ENCODE data around the gene ANKRD34A.

Gene ANKRD34A

DNA sequence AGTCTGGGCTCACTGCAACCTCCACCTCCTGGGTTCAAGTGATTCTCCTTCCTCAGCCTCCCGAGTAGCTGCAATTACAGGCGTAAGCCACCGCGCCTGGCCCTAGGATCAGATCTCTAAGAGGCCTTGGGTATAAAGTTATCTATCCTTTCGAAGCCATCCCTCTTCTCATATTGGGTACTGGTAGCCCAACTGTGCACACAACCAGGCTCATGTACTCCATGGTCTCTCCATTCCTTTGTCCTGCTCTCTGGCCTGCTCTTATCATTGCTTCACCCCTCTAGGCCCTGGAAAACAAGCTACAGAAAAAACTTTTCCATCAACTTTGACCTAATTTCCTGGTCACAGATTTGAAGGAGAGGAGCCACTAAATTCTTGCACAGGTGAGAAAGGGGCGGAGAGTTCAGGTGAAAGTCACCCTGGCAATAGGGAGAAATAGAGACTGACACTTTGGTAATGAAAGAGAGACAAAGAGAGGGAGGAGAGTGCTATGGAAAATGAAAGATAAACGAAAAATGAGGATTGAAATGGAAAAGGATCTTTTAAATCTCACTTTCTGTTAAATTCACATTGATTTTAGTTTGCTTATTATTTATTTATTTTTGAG lies 26.0 kb upstream of the ANKRD34A start:
- peak; percentile 47 for DNase-seq

DNA sequence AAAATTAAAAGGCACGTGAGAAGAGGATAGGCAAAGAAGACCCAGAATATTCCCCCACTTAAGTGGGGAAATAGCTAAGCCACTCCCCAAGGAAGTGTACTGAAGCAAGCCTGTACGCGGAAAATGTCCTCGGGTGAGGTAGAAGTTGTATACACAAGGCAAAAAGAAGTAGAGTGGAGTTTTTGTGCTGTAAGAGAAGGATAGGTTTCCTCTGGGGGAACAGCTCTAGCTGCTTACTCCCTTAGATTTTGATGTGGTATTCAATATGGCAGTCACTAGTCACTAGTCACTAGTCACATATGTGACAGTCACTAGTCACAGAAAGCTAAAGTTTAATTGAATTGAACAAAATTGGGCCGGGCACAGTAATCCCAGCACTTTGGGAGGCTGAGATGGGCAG lies 24.4 kb upstream of the ANKRD34A start:
- peak; percentile 42 for DNase-seq

DNA sequence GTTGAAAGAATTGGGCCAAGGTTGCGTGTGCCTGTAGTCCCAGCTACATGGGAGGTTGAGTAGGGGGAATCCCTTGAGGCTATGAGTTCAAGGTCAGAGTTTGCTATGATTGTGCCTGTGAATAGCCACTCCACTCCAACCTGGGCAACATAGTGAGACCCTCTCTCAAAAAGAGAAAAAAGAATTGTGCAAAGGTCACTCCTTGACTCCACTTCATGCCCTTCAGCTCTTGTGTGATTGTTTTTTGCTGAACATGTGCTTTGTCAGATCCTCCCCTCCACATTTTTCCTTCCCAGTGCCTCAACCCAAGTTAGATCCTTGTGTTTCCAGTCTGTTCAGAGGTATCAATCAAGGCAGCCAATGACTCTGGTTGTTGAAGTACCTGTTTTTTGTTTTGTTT lies 23.6 kb upstream of the ANKRD34A start:
- DNase-seq, result no peak

DNA sequence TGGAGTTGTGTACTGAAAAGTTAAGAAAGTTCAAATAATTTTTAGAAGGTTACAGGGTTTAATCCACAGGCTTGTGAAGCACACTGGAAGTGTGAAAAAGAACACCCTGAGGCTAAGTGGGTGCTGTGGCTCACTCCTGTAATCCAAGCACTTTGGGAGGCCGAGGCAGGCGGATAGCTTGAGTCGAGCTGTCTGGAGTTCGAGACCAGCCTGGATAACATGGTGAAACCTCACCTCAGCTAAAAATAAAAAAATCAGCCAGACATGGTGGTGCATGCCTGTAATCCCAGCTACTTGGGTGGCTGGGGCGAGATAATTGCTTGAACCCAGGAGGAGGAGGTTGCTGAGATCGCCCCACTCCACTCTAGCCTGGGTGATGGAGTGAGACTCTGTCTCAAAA lies 22.2 kb upstream of the ANKRD34A start:
- DNase-seq, result no peak

DNA sequence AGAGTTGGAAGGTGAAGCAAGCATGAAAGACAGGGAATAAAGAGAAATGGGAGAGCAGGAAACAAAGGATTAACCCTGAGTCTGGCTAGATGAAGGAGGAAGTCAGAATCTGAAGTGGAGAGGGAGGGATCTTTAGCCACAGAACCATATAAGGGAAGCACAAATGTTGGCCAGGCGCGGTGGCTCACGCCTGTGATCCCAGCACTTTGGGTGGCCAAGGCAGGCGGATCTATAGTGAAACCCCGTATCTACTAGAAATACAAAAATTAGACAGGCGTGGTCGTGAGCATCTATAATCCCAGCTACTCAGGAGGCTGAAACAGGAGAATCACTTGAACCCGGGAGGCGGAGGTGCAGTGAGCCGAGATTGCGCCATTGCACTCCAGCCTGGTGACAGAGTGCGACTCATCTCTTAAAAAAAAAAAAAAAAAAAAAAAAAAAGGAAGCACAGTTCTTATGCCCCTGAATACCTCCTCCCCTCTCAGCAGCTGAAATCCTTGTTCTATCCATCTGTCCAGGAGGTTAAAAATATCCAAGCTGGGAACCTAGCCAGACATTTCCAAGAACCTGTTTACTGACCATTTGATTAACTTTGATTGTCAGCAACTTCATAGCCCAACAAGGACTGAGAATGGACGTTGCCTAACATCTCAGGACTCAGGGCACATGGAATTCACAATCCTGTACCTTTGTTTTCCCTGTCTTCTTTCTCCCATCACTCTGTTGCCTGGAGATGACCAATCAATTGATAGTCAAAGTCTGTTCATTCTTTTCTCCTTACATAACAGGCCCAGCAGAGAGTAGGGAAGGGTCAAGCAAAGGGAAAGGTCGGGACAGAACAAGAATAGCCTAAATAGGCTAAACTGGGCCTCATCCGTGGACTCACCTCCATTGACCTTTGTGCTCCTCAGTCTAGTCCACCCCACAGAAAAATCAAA lies 21.4 kb upstream of the ANKRD34A start:
- no peak for DNase-seq

DNA sequence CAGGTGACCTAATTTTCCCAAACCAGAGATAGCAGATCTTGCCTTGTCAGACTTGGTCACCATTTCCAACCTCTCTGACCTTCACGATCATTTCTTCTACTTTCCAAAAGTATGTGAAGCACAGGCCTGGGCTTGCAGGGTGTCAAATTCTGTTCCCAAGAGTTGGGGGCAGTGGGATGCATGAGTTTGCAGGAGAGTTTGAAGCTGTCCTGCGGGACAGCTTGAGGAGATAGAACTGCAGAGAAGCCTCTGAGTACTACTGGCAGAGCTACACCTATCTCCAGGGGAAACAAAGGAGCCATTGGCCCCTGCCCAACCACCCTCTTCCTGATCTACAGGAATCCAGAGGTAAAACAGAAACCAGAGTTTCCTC lies 20.7 kb upstream of the ANKRD34A start:
- DNase-seq, result no peak

DNA sequence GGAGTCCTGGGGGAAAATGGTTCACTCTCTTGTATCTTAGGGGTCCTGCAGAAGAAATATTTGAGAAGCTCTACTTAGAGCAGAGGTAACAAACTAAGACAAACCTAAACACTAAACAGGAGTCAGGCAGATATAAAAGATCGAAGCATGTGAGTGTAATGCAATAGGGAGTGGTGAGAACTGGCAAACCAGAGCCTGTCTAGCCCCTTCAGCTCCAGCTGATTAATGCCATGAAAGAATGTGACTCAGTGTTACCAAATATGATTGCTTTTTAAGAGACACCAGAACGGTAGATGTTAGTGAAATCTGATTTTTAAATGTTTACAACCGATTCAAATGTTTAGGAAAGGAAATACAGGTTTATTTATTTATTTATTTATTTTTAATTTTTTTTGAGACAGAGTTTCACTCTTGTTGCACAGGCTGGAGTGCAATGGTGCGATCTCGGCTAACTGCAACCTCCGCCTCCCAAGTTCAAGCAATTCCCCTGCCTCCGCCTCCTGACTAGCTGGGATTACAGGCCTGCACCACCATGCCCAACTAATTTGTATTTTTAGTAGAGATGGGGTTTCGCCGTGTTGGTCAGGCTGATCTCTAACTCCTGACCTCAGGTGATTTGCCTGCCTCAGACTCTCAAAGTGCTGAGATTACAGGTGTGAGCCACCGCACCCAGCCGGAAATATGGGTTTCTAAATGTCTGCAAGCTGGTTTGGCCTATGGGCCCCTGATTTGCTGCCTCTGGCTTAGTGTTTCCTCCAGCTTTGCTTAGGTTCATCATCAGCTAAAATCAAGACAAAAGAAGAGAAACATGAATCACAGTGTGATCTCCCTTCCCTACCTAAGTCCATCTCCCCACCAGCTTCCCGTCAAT lies 19.8 kb upstream of the ANKRD34A start:
- peak; percentile 60 for DNase-seq

DNA sequence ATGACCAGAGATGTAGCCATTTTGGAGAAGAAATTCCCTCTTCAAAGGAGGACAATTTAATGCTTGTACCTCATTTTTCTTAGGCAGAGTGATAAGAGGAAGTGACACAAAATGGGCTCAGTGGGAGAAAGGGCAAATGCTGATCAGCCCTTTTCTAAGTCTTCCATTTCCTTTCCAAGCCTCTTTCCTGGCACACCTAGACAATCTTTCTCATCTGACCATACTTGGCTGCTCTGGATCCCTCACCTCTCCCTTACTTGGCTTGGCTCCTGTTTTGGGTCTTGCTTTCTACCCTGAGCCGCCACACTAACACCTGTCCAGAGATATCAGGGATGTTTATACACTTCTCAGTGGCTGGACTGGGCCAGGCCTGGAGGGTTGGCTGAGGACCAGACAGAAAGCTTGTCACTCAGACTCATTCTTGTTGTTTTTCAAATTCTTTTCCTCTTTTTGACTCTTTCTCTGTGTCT lies 18.9 kb upstream of the ANKRD34A start:
- DNase-seq, result no peak

DNA sequence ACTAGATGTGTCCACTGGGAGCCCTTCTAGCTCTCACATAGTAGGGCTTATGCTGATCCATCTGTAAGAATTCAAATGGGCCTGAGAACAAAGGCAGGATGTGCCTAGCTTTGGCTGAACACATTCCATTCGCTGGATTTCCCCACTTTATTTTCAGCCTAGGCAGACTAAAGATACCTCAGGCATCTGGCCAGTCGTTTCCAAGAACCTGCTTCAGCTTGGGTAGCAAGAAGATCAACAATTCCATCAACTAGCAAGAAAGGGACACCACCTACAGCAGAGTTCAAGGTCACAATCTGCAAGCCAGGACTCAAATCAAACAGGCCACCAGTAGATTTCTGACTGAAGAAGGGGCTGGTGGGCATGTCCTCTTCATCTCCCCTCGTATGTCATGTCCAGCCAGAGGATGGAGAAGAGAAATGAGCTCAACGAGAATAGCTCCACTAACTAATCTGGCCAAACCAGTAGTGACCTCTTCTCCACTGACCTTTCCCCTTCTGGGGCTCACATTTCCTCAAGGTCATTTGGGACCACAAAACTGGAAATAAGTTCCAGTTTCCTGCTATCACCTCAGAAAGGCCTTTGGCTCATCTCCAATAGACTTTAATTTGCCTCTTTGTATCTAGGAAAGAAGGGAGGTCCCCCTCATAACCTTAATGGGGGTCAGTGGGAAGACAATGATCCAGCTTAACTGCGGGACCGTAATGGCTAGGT lies 17.8 kb upstream of the ANKRD34A start:
- DNase-seq, result no peak

DNA sequence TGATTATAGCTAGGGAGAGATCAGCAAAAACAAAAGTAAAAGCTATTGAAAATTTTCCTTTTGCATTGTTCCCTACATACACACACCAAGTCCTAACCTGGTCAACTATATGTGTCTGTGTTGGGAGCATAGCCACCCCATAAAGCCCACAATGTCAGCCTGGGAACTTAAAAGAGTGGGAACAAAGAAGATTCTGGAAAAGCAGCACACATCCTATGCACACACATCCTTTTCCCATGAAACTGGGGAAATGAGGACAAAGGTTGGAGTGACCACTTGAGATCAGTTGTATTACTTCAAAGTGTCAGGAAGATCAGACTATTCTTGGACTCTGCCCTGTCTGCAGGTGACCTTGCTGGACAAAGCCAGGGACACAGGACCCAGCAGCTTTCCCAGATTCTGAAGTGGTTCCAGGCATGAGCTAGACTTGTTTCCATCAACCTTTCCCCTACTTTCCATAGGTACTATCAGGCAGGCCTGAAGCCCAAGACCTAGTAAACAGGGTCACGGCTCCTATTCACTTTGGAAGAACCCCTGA lies 16.2 kb upstream of the ANKRD34A start:
- DNase-seq, result no peak

DNA sequence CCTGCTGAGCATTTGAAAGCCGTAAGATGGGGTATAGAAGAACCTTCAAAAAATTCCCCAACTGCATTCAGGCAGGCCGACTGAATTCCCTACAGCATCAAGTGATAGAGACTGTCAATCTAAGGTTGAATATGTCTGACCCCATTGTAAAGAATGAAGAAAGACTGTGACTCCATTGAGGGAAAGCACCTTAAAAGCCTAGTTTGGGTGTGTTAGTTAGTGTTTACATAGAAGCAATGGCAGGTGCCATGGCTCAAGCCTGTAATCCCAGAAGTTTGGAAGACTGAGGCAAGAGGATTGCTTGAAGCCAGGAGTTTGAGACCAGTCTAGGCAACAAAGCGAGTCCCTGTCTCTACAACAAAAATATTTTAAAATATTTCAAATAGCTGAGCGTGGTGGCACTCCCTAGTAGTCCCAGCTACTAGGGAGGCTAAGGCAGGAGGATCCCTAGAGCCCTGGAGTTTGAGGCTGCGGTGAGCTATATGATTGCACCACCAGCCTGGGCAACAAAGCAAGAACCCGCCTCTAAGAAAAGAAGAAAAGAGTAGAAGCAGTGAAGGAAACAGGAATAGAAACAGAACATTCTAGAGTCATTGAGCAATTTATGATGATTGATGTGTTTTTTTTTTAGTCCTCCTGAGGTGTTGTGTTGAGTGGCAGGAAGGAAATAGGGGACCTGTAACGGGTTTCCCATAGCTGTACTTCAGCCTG lies 15.5 kb upstream of the ANKRD34A start:
- peak; percentile 67 for DNase-seq

DNA sequence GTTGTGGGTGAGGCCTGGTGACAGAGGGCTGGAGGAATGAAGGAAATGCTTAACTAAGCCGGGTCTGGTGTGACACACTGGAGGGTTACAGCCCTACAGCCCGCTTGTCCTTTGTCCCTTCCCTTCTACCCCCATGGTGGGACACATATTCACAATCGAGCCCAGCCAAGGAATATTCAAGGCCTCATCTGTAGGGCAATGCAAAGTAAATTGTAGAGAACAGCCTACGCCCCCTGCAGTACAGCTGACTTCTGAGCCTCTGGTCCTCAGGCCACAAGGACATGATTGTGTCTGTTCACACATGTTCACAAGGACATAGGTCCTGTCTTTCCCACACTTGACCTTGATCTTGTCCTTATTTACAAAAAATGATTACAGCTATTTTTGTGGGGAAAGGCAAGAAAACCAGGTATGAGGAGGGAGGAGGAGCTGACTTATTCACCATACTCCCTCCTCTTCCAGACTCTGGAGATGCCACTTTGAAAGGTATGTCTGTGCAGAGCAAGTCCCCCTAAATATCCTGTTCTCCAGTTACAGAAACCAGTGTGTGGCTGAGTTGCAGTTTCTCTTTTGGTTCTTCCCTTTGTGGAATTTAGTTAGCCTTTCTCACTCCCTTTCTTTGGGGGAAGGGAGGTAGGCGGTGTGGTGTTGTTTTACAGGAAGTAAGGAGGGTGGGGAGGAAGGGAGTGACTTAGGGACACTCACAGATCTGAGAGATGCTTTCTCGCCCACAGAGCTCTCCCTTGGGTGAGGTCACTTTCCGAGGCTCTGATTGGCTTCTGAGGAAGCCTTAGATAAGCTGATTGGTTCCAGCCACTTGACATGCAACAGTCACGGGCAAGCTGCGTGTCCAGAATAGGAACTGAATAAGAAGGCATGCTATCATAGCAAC lies 14.7 kb upstream of the ANKRD34A start:
- DNase-seq, result peak; percentile 93

DNA sequence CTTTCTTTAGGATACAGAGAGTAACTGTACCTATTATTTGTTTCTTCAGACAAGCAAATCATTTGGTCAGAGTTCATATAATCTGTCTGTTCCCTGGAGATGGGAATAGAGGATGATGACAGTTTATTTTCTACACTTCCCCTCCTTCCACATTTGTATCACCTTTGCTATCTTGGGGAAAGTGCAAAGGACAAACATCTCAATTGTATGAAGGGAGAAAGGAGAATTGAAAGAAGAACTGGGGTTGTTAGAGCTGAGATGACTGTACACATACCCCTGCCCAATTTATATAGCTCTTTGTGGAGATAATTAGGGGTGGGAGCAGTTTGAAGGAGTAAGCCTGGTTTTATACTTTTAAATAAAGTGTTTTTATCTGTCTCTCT lies 14.1 kb upstream of the ANKRD34A start:
- DNase-seq, result no peak

DNA sequence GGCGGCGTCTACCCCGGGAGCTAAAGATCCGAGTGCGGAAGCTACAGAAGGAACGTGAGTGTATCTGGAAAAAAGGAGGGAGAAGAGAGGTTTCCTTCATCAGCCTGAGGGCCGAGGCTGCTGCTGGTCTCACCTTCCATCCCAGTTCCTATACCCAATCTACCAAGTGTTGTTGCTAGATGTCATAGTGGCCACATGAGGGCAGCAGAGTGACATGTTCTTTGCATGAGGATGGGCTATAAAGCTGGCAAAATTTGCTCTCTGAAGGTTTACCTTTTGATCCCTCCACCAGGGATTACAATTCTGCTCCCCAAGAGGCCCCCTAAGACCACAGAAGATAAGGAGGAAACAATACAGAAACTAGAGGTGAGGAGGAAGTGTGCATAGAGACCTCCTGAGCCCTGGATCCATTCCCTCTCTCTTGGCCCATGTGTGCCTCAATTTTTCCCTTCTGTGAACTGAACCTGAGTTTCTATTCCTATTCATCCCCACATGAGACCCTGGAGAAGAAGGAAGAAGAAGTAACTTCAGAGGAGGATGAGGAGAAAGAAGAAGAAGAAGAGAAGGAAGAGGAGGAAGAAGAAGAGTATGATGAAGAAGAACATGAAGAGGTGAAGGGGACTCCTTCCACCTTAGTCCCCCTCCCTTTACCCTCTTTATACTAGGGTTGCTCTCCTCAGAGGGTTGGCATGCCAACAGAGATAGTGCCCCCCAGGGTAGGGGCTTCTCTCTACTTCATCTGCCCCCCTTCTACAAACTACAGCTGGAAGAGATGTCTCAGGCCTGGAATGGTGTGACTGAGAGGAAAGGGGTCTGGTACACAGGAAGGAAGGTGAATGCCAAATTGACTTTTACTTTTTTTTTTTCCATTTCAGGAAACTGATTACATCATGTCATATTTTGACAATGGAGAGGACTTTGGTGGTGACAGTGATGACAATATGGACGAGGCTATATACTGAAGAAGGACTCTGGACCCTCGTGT lies 13.4 kb upstream of the ANKRD34A start:
- peak; percentile 87 for DNase-seq

DNA sequence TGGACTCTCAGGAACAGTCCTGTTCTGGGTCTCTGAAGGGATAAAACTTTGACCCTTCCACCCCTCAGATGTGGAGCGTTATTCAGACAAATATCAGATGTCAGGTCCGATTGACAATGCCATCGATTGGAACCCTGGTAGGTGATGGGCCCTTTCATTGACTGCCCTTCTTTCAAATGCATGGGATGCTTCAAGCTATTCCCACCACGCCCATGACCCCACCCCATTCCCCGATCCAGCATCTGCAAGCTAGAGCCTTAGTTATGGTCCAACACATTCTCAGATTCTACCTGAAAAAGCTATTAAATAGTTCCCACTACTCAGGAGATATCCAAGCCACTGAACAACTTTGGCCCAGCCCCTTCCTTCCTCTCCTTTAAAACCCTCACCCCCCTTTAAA lies 12.6 kb upstream of the ANKRD34A start:
- DNase-seq, result no peak

DNA sequence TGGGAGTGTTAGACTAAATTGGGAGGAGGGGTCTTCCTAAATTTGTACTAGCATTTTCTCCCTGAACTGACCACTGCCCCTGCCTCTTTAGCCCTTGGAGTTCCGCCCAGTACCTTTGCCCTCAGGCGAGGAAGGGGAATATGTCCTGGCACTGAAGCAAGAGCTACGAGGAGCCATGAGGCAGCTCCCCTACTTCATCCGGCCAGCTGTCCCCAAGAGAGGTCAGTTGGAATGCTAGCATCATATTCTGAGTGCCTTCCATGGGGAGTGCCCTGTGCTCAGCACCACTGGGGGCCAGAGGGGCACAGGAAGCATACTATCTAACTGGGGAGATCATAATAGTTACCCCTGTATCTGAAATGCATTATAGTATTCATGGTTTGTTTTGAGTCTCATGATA lies 10.8 kb upstream of the ANKRD34A start:
- no peak for DNase-seq

DNA sequence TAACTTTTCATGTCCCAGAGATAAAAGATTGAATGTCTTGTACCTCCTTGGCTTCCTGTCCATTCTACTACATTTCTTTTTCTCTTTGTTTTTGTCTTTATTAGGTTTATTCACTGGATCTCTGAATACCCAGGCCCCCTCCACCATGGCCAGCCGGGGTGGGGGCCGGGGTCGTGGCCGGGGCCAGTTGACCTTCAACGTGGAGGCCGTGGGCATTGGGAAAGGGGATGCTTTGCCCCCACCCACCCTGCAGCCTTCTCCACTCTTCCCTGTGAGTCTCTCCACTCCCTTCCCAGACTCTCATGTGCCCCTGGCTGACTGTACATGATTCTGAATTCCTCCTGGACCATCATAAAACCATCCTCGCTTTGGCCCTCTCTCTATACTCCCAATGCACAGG lies 10.3 kb upstream of the ANKRD34A start:
- no peak for DNase-seq

DNA sequence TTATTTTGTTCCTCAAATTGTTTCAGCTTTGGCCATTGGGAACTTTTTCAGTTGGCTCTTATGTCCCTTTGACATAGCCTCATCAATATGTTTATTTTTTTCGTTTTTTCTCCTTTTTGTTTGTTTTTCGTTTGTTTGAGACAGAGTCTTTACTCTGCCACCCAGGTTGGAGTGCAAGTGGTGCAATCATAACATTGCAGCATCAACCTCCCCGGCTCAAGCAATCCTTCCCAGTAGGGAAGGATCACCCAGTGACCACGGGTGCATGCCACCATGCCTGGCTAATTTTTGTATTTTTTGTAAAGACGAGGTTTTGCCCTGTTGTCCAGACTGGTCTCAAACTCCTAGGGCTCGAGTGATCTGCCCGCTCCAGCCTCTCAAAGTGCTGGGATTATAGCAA lies 8.2 kb upstream of the ANKRD34A start:
- DNase-seq, result no peak

DNA sequence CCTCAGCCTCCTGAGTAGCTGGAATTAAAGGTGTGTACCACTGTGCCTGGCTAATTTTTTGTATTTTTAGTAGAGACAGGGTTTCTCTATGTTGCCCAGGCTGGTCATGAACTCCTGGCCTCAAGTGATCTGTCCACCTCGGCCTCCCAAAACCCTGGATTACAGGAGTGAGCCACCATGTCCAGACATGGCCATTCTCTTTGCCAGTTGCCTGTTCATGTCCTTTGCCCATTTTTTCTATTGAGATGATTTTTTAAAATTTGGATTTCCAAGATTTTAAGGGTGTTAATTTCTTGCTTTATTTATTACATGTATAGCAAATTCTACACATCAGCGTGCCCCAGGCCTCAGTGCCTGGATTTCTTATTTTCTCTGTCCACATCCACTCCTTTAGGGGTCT lies 2.9 kb upstream of the ANKRD34A start:
- DNase-seq, result no peak

All from CD4-positive, alpha-beta T cell treated with Interleukin-12 subunit alpha and Interleukin-12 subunit beta, for 1 hour (primary cell).